Endothelial cell of umbilical vein (primary cell): ENCODE results near the gene AKR1C4.

Source experiments
- EZH2 ChIP-seq: IDR thresholded peaks from 2 replicates; pipeline ENCODE4 v1.6.1; 2012; ENCODE audit warnings: borderline replicate concordance, low read depth, mild to moderate bottlenecking, moderate library complexity, low read length, inconsistent platforms; ENCODE audit not compliant: severe bottlenecking
- GATA2 ChIP-seq: IDR thresholded peaks from 2 replicates; pipeline ENCODE4 v1.7.0; 2011; ENCODE audit warnings: low read depth, mild to moderate bottlenecking, moderate library complexity, mixed read lengths, low read length; ENCODE audit not compliant: insufficient read length, insufficient read depth
- MYC ChIP-seq: IDR thresholded peaks from one replicate; pipeline ENCODE4 v1.6.1; 2011; ENCODE audit warnings: mild to moderate bottlenecking, low read depth, low read length
- POLR2A ChIP-seq: IDR thresholded peaks from 2 replicates; pipeline ENCODE4 v1.6.1; 2012; ENCODE audit warnings: low read depth, mild to moderate bottlenecking, control low read depth, low read length
- TF ChIP-seq, protein P1 (sequence below): IDR thresholded peaks from 2 replicates; pipeline ENCODE4 v1.6.1; 2011; ENCODE audit not compliant: insufficient read depth, insufficient read length
- TF ChIP-seq, protein P2 (sequence below), 2 donors: IDR thresholded peaks; 1 replicate in 1 of 2; 2 replicates in 1 of 2; pipeline ENCODE4 v1.5.1; 2011; ENCODE audit warnings: low read length in 2 of 2, mild to moderate bottlenecking in 2 of 2, moderate library complexity in 2 of 2, control low read depth in 1 of 2, inconsistent platforms in 1 of 2, low read depth in 1 of 2; ENCODE audit not compliant: insufficient read depth in 1 of 2; ENCODE audit errors: extremely low read depth in 1 of 2

DNA sequence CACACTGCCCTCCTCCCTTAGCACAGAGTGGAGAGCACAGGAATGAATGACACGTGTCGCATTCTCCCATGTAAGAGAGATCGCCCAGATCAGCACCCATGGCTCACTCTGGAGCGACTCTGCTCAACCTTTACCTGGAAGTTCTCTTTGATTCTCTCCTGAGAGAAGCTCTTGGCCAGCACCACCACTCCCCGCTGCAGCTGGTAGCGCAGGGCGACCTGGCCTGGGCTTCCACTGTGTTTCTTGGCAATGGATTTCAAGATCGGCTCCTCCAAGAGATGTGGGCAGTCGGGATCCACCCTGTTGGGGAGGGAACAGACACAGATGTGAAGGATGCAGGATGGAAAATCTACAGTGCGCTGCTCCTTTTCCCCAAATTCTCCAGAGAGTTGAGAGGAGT is 39.1 kb upstream of the AKR1C4 start:
- TF ChIP-seq EZH2 (no peak), POLR2A (no peak), GATA2 (no peak), MYC (no peak)
- TF ChIP-seq, protein P1, sequence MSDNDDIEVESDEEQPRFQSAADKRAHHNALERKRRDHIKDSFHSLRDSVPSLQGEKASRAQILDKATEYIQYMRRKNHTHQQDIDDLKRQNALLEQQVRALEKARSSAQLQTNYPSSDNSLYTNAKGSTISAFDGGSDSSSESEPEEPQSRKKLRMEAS, result no peak
- TF ChIP-seq, protein P2, sequence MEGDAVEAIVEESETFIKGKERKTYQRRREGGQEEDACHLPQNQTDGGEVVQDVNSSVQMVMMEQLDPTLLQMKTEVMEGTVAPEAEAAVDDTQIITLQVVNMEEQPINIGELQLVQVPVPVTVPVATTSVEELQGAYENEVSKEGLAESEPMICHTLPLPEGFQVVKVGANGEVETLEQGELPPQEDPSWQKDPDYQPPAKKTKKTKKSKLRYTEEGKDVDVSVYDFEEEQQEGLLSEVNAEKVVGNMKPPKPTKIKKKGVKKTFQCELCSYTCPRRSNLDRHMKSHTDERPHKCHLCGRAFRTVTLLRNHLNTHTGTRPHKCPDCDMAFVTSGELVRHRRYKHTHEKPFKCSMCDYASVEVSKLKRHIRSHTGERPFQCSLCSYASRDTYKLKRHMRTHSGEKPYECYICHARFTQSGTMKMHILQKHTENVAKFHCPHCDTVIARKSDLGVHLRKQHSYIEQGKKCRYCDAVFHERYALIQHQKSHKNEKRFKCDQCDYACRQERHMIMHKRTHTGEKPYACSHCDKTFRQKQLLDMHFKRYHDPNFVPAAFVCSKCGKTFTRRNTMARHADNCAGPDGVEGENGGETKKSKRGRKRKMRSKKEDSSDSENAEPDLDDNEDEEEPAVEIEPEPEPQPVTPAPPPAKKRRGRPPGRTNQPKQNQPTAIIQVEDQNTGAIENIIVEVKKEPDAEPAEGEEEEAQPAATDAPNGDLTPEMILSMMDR (IDR thresholded peaks at IDR 0.05; ENCODE audit: extremely low read depth in 1 of 2, insufficient read depth in 1 of 2, low read depth in 1 of 2, low read length in 2 of 2), result no peak
